K562 (cell line): Measurements from ENCODE around the gene CLDN15. TPM values are rescaled to one million over a fixed set of nuclear protein-coding genes. Genes with fewer than 3 reads are reported as not detected.
A peak's percentile ranks its signal among the peaks of the same experiment; 100 is the strongest.

Experiments used
- FUS ChIP-seq: fragments of 200-400 bp; formaldehyde crosslinking; optimal IDR thresholded peaks from 2 replicates; pipeline ENCODE3; 2017; ENCODE audit warnings: low read depth, low read length
- MECOM ChIP-seq: fragments of 250-450 bp; sonication (Bioruptor Pico); IDR thresholded peaks from 2 replicates; pipeline ENCODE4 v1.8.0; 2022; ENCODE audit warnings: inconsistent platforms
- MGA ChIP-seq: fragments of 450-650 bp; IDR thresholded peaks from 2 replicates; pipeline ENCODE4 v1.6.1; 2016; ENCODE audit warnings: mild to moderate bottlenecking, moderate library complexity
- NFIC ChIP-seq: fragments of 450-650 bp; IDR thresholded peaks from 2 replicates; pipeline ENCODE4 v1.6.1; 2017; ENCODE audit warnings: mild to moderate bottlenecking, inconsistent platforms
- NR4A1 ChIP-seq, 2 experiments: fragments of 250-450 bp in 1 of 2; fragments of 450-650 bp in 1 of 2; sonication (Bioruptor Pico) in 1 of 2; IDR thresholded peaks; 2 replicates each; pipeline versions ENCODE4 v1.4.0 to v1.6.1; 2016 to 2020; ENCODE audit warnings: mild to moderate bottlenecking in 2 of 2, missing compliant biosample characterization in 1 of 2, missing genetic modification characterization in 1 of 2, moderate library complexity in 1 of 2
- POLR2AphosphoS5 ChIP-seq: IDR thresholded peaks from 2 replicates; pipeline ENCODE4 v1.6.1; 2011; ENCODE audit warnings: mild to moderate bottlenecking, low read depth, low read length, moderate library complexity; ENCODE audit not compliant: control insufficient read depth, insufficient read depth
- SNAPC5 ChIP-seq: fragments of 250-450 bp; sonication (Bioruptor Pico); IDR thresholded peaks from 2 replicates; pipeline ENCODE4 v1.8.0; 2021; ENCODE audit warnings: moderate library complexity, mild to moderate bottlenecking, inconsistent platforms
- USF1 ChIP-seq: sonication (generic); formaldehyde crosslinking; IDR thresholded peaks from 2 replicates; pipeline ENCODE4 v1.9.0; 2022; ENCODE audit warnings: mild to moderate bottlenecking, missing genetic modification reagents
- ZBTB34 ChIP-seq: fragments of 250-450 bp; sonication (Bioruptor Pico); IDR thresholded peaks from 2 replicates; pipeline ENCODE4 v1.8.0; 2021; ENCODE audit warnings: mild to moderate bottlenecking, moderate library complexity
- polyA plus RNA-seq, 8 experiments: library from polyadenylated mRNA; depleted of rRNA in 4 of 8; stranded (reverse) in 5 of 8; unstranded in 3 of 8; fragments of >200 nt; fragmentation: Nextera tagmentation in 2 of 8; fragmentation: Illumina TruSeq in 1 of 8; extraction: Ambion mirVana in 2 of 8; extraction: Trizol in 1 of 8; gene quantifications; 2 replicates each; pipeline versions ENCODE4 v1.2.1 to v1.2.3, GENCODE V29; 2011 to 2014; ENCODE audit warnings: inconsistent platforms in 1 of 8, missing spikeins in 1 of 8
- total RNA-seq, 7 experiments: library from RNA; depleted of rRNA in 6 of 7; stranded (reverse); fragments of >200 nt in 6 of 7; fragmentation: Illumina TruSeq in 2 of 7; extraction: Trizol in 2 of 7; gene quantifications; 2 replicates each; pipeline versions ENCODE4 v1.2.1 to v1.2.3, GENCODE V29; 2011 to 2021; ENCODE audit warnings: low replicate concordance in 1 of 7

The CLDN15 gene
- total and polyA plus RNA-seq, 9 of the 15 experiments (the other 6 are each of a cell fraction or from before 2014, with no cell fraction given): 0.32 to 14.5 (median 7.4) TPM

GRCh38 chr7:101265622-101266516 is 28.3 kb upstream of the CLDN15 start (continued):
- no peak for TF ChIP-seq ZBTB34 (CRISPR knock-in tag)
- TF ChIP-seq MGA: peak; percentile 67
- no peak for TF ChIP-seq NR4A1 (CRISPR knock-in tag; IDR thresholded peaks at IDR 0.05)
- peak; percentile 54; the same call in 1 of the 2 replicates for TF ChIP-seq NR4A1 (tag; IDR thresholded peaks at IDR 0.05)
- TF ChIP-seq USF1: no peak
- no peak for TF ChIP-seq FUS
- TF ChIP-seq NFIC: peak; percentile 83
- peak; percentile 60 for TF ChIP-seq POLR2AphosphoS5
- no peak for TF ChIP-seq MECOM (CRISPR knock-in tag)
- TF ChIP-seq SNAPC5 (CRISPR knock-in tag): no peak
